Activated CD4-positive, alpha-beta T cell treated with anti-CD3 and anti-CD28 coated beads for 1 hour (primary cell): Measurements from ENCODE around the gene JPT2.

ENCODE experiments used
- DNase-seq: peaks from one replicate; pipeline ENCODE4 v3.0.0-alpha.2; 2020

Gene JPT2

DNA sequence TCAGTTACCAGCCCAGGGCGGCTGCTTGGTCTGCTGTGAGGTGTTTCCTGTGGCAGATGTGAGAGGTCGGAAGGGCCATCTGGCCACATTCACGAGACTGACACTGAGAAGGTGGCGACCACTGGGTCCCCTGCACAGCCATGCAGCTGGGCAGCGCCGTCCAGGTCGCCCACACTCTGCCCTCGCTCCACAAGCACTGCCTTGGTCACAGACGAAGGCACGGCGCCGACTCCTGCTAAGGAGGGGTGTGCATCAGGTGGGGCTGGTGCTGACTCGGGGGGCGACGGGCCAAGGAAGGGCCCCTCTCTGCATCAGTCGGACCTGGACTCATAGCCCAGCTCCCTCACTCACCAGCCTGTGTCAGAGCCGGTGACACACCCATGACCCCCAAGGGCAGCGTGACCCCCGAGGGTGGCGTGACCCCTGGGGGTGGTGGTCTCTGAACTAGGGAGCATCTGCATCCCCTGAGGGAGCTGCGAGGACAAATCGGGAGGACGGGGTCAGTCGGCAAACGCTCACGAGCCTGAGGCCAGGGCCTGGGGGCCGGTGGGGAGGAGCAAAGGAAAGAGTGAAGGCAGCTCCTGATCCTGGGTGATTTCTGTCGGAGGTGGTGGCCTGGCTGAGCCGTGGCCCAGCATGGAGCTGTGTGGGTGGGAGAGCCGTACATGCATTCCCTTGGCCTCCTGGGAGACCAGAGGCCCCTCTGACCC is 62.9 kb downstream of the JPT2 start:
- DNase-seq: no peak

DNA sequence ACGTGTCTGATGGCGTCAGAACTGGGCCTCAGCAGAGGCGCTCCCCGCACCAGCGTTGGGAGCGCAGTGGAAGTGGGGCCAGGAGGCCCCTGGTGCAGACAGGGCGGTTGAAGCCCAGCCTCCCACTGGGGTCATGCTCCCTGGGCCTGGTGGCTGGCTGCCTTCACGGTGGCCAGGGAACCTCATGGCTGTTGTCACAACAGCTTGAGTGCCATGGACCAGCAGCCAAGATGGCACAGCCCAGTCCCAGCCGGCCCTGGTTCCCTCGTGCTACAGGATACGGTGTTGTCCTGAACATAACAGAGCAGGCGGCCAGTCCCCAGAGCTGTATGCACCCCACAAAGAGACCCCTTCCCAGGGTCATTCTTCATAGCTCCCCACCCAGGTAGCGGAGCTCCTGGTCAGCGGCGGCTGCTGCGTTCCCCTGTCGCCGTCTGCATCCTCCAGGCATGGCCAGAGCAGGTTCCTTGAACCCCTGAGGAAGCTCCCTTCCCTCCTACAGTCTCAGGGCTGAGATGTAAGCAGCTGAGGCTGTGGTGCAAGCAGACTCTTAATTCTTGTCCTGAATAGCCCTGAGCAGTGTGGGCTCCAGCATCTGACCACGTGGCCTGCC is 63.6 kb downstream of the JPT2 start:
- no peak for DNase-seq

- no peak for DNase-seq
These were observed 65.6 kb downstream of the JPT2 start for GRCh38 chr16:1743376-1744337.

DNA sequence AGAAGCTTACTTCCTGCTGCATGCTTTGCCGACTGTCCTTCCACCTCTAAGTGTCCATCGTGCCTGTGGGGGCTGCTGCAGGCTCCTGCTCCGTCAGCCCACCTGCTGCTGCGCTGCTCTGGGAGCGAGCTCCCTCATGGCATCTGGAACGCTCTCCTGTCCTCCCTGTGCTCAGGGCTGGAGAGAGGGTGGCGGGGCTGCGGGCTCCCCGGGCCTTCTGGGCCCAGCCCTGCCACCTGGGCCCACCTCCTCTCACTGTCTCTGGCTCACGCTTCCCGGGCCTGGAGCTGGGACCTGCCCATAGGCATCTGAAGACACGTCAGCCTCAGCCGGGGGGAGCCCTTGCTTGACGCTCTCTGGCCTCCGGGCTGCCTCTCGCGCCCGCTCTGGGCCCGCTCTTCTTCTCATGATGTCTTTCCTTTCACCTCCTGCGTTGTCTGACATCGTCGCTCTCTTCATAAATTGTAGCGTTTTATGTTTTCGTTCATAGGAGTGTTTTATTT is 66.3 kb downstream of the JPT2 start:
- no peak for DNase-seq

DNA sequence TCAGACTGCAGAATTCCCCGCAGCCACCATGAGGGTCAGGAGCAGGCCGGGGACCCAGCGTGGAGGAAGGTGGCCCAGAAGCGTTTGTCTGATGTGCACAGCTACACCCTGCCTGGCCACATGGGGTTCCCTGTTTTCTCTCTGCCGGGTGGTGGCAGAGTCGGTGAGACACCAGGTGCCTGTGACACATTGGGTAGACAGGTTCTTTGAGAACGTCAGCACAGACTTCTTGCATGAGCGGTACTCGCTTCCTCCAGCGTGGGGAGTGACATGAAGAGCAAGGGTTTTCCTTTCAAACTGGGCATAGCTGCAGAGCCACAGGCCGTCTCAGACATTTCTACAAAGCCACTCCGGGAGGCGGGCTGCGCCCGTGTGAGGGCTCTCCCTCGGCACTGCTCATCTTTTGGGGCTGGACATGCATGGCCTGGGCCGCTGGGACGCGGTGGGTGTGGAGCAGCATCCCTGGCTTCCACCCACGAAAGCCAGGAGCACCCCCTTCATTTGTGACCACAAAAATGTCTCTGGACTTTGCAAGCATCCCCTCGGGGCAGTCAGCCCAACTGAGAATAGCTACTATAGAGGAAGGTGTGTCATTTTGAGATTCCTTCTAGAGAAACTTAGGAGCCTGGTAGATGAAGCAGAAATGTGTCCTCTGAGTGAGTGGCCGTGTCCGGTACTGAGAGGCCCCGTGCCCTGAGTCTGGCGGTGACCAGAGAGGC is 67.3 kb downstream of the JPT2 start:
- DNase-seq: no peak

DNA sequence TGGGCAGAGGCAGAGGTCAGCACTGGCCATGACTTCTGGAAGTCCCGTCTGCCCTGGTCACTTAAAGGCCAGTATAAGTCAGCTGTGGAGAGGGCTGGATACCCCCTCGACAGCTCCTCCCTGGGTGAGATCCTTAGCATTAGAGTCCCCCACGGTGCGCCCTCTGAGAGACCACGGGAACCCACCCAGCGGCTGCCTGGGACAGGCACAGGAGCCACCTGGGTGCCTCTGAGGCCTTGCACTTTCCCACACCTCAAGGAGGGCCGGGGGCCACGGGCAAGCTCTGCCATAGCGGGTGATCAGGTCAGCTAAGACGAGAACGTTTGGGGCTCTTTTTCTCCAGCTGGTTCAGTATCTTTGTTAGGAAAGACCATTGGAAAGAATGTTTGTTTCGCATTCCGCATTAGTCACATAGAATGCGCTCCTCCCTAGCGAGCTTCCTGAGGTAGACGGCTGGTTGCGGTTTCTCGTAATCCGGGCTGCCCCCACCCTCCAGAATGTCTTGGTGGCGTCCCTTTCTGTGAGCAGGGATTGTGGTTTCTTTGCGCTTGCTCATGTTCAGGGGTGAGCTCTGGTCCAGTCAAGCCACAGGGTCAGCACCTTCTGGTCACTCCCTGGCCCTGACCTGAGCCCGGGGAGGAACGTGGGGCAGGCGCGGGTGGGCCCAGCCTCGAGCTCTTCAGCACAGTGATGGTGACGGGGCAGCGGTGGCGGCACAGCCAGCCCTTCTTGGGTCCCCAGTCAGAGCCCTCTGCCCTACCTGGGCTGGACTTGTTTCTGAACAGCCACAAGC is 68.0 kb downstream of the JPT2 start:
- DNase-seq: no peak

DNA sequence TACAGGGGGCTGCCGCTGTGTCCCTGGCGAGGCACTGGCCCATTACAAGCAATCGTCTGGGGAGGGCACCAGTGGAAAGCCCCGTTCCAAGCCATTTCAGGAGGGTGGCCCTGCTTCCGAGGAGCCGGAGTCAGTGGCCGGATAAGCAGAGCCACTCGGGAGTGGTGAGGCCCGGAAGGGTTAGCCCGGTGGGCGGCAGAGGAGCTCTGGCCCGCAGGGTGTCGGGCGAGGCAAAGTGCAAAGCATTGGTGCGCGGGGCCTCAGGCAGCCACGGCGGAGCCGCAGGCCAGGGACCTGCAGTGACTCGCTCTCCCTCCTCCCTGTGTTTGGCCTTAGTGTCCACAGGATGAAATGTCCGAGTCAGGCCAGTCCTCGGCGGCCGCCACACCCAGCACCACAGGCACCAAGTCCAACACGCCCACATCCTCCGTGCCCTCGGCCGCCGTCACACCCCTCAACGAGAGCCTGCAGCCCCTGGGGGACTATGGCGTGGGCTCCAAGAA is 68.7 kb downstream of the JPT2 start:
- DNase-seq: no peak

DNA sequence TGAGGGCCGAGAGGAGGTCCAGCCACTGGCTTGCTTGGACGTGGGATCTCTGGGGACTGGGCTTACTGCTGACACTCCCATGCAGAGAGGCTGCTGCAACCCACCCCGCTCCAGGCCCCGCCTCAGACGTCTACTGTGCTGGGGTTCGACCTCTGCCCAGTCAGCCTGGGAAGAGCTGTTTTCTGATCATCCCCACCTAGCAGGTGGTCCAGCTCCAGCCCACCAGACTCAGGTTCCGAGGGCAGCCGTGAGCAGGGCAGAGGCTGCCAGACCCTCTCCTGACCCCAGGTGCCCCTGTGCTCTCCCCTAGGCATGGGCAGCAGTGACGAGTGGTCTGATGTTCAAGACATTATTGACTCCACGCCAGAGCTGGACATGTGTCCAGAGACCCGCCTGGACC is 69.9 kb downstream of the JPT2 start:
- no peak for DNase-seq

DNA sequence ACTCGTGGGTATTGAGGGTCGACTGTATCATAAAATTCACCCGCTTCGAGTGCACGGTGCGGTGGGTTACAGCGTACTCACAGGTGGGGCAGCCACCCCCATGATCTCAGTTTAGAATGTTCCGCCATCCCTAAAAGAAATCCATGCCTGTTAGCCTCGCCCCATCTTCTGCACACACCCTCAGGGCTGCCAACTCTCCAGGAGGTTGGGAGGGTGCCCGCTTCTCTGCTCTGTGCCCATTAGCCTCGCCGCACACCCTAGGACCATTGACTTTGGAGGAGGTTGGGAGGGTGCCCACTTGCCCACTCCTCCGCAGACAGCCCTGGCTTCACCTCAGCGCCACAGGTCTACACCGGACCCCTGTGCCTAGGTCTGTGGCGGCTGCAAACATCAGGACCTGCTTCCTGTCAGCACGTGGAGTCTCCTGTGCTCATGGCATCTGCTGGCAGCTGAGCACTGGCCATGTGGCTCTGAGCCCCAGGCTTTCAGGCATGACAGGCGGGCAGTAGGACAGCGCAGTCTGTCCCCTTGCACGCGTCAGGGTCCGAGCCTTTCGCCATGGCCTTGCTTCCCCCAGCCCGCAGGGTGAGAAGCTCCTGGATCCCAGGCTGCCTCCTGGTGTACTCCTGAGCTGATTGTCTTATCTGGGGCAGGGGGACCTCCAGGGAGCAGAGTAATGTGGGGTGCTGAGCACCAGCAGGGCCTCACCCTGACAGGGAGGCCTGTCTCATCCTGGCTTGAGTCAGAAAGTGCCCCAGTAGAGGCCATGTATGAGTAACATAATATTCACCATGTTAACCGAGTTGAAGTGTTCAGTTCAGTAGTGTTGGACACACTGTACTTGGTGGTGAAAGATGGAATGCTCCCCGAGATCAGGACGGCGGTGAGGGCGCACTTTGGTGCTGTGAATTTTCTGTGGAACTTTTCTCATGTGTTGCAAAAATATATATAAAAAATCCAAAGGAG is 71.4 kb downstream of the JPT2 start:
- DNase-seq: no peak
